A673 (cell line): ENCODE data around the gene MIAT. TPM values are rescaled to one million over a fixed set of nuclear protein-coding genes. Genes with fewer than 3 reads are reported as not detected.

Experiments
- BruUV-seq: library from RNA; stranded (reverse); fragments of 400-500 nt; replicated peaks from 2 replicates; lab custom pipeline; 2021; lab: Mats Ljungman, UMichigan
- CTCF ChIA-PET: fragments of 300-600 bp; sonication (Branson Sonifier 250); formaldehyde crosslinking; loops from one replicate; lab custom pipeline; 2022; ENCODE audit warnings: antibody characterized with exemption; lab: Charles Lee
- POLR2A ChIA-PET: fragments of 300-600 bp; sonication (Branson Sonifier 250); formaldehyde crosslinking; loops from one replicate; lab custom pipeline; 2022; ENCODE audit warnings: antibody characterized with exemption; ENCODE audit not compliant: low non-redundant PET; lab: Charles Lee
- DNase-seq: peaks from one replicate; pipeline ENCODE4 v3.0.0-alpha.2; 2015; ENCODE audit warnings: low spot score
- H3K27ac ChIP-seq: fragments of 200-600 bp; sonication (generic); 2 replicates; pipeline ENCODE4 v1.5.1; 2016; ENCODE audit warnings: mixed run types, low read depth, mild to moderate bottlenecking, mixed read lengths, antibody characterized with exemption, low read length; ENCODE audit not compliant: poor library complexity, severe bottlenecking
- H3K27me3 ChIP-seq: fragments of 200-600 bp; sonication (generic); replicated peaks from 2 replicates; pipeline ENCODE4 v1.6.1; 2017; ENCODE audit warnings: mixed run types, low read depth, mild to moderate bottlenecking, mixed read lengths, antibody characterized with exemption, low read length; ENCODE audit not compliant: insufficient read depth, poor library complexity
- H3K36me3 ChIP-seq: fragments of 200-600 bp; sonication (generic); 2 replicates; pipeline ENCODE4 v1.6.1; 2016; ENCODE audit warnings: mixed run types, mild to moderate bottlenecking, mixed read lengths, antibody characterized with exemption, low read length; ENCODE audit not compliant: insufficient read depth, poor library complexity, severe bottlenecking
- H3K4me1 ChIP-seq: fragments of 200-600 bp; sonication (generic); 2 replicates; pipeline ENCODE4 v1.6.1; 2017; ENCODE audit warnings: mixed run types, mild to moderate bottlenecking, mixed read lengths, antibody characterized with exemption, low read length; ENCODE audit not compliant: insufficient read depth, poor library complexity, severe bottlenecking
- H3K4me3 ChIP-seq: fragments of 200-600 bp; sonication (generic); 2 replicates; pipeline ENCODE4 v1.5.1; 2016; ENCODE audit warnings: low read depth, mixed run types, mild to moderate bottlenecking, mixed read lengths, low read length; ENCODE audit not compliant: poor library complexity, severe bottlenecking
- H3K9me3 ChIP-seq: fragments of 200-600 bp; sonication (generic); 2 replicates; pipeline ENCODE4 v1.6.1; 2016; ENCODE audit warnings: mixed run types, low read depth, mild to moderate bottlenecking, mixed read lengths, antibody characterized with exemption, low read length; ENCODE audit not compliant: poor library complexity, severe bottlenecking
- CTCF ChIP-seq: fragments of 300-800, 200-600 bp; sonication (generic); conservative IDR thresholded peaks from 2 replicates; pipeline ENCODE4 v1.5.1; 2017; ENCODE audit warnings: low read depth, mild to moderate bottlenecking, antibody characterized with exemption, low read length, moderate library complexity, mixed read lengths
- EZH2 ChIP-seq: fragments of 200-600 bp; sonication (generic); IDR thresholded peaks from 2 replicates; pipeline ENCODE4 v1.6.1; 2017; ENCODE audit warnings: borderline replicate concordance, low read depth, mild to moderate bottlenecking, mixed read lengths, antibody characterized with exemption, low read length; ENCODE audit not compliant: poor library complexity, severe bottlenecking
- intact Hi-C: fragments of 100-400 bp; cut with micrococcal nuclease; formaldehyde crosslinking; loops from one replicate; pipeline ENCODE4 v1.10.0; 2022; ENCODE audit not compliant: unreplicated experiment
- total RNA-seq: library from RNA; stranded (reverse); gene quantifications from 2 replicates; pipeline ENCODE4 v1.2.3, GENCODE V29; 2021

The MIAT gene
- total RNA-seq, 1 experiment from 2014 or later, result 6.2 TPM

GRCh38 chr22:26714971-26715370, 57.6 kb downstream of the MIAT start:
- Histone ChIP-seq H3K36me3 (no peaks in the 10 kb centered on the region), H3K4me3 (no peak overlapping the region), H3K27ac (no peak overlapping the region), H3K9me3 (no peaks in the 10 kb centered on the region), H3K27me3 (no peaks in the 10 kb centered on the region), H3K4me1 (no peaks in the 10 kb centered on the region)
- no TSS peak for BruUV-seq
- intact Hi-C loops, result no loop called here
- TF ChIP-seq EZH2 (no peak), CTCF (no peak)
- DNase-seq, result no peak
- POLR2A ChIA-PET, result no interaction called here
- CTCF ChIA-PET, result no interaction called here

- intact Hi-C loops, result no loop called here
- no peak for DNase-seq
- Histone ChIP-seq H3K36me3 (no peaks in the 10 kb centered on the region), H3K9me3 (no peaks in the 10 kb centered on the region), H3K4me1 (no peaks in the 10 kb centered on the region), H3K4me3 (no peak overlapping the region), H3K27me3 (no peaks in the 10 kb centered on the region), H3K27ac (no peak overlapping the region)
- POLR2A ChIA-PET, result no interaction called here
- CTCF ChIA-PET, result no interaction called here
- BruUV-seq, result no TSS peak
- TF ChIP-seq EZH2 (no peak), CTCF (no peak)
Observed at GRCh38 chr22:26715392-26715936, 58.1 kb downstream of the MIAT start.

GRCh38 chr22:26718488-26718887, 61.1 kb downstream of the MIAT start:
- Histone ChIP-seq H3K4me3 (no peak overlapping the region), H3K4me1 (no peaks in the 10 kb centered on the region), H3K36me3 (no peaks in the 10 kb centered on the region), H3K27me3 (no peaks in the 10 kb centered on the region), H3K9me3 (no peaks in the 10 kb centered on the region), H3K27ac (no peak overlapping the region)
- TF ChIP-seq EZH2, result no peak
- no peak for TF ChIP-seq CTCF
- BruUV-seq, result no TSS peak
- CTCF ChIA-PET, result no interaction called here
- intact Hi-C loops, result no loop called here
- no peak for DNase-seq
- POLR2A ChIA-PET, result no interaction called here
